ENCODE data around the gene LHPP. TPM values are rescaled to one million over a fixed set of nuclear protein-coding genes. Genes with fewer than 3 reads are reported as not detected.
A peak's percentile ranks its signal among the peaks of the same experiment; 100 is the strongest.

The LHPP gene
- total RNA-seq, 1 donor from 2014 or later: 2.6 TPM

DNA sequence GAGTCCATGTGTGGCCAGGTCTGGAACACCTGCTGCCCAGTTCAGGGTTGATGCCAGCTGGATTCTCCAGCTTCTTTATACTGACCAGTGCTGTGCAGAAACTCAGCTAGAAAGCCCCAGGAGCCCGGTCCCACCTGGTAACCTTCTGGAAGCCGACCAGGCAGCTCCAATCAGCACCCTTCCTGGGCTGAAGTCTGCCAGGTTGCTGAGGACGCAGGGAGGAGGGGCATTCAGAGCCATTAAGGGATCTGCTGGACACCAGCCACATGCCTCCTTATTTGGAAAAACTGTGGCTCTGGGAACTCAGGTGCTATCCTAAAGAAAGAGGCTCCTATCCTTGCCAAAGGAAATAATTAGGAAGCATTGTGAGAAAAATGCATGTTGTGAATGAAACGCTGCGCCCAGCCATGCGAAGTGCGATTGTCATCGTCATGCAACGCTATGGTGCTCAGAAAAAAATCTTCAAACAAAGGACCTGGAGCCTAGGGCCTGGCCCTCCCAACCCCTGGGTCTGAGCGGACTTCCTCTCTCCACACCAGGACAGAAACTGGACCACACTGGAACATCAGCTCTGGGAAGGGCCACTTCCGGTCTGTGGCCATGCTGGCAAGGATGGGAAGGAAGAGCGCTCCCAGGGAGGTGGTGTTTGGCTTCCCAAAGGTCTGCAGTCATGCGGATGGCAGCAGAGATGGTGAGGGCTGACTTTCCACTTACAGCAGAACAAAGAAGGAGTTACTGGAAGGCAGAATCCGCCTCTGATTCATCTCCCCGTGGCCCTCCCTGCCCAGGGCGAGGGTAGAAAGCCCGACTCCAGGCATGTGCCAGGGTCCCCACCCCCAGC is 192.4 kb downstream of the LHPP start:
- DNase-seq (ENCODE audit: low read depth in 2 of 2): peak; percentile 28 to 80

DNA sequence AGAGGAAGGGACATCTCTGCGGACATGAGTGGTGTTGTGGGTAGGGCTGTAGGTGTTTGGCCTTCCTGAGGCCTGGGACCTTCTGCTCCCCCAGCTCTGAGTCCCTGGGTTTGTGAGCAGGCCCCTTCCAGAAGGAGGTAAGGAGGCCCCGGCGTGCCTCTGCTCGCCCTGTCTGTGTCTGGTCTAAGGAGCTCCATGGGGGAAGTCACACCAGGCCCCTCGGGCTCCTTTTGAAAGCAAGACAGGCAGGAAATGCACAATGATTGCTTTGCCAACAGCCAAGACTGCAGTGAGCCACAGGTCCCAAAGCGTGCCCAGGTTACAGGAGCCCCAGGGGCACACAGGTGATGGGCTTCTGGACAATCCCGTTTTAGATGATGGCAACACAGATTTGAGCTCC is 193.1 kb downstream of the LHPP start:
- DNase-seq (ENCODE audit: low read depth in 2 of 2): no peak

- no peak for DNase-seq (ENCODE audit: low read depth in 2 of 2)
These were observed 193.8 kb downstream of the LHPP start for GRCh38 chr10:124655191-124656112.

DNA sequence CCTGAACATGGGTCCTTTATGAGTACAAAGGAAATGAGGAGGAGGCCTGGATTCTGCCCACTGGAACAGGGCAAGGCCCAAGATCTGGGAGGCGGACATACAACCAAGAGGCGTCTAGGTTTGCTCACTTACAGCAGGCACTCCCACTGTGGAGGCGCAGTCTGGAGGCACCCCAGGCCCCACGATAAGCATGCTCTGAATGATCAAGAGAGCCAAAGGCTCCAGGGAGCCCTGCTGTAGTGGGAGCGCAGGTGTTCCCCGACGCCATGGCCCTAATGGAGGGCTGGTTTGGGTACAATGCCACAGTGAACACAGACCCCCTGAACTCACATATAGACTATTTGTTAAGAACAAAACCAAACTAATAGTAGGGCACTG is 194.5 kb downstream of the LHPP start:
- DNase-seq (ENCODE audit: low read depth in 2 of 2): no peak

DNA sequence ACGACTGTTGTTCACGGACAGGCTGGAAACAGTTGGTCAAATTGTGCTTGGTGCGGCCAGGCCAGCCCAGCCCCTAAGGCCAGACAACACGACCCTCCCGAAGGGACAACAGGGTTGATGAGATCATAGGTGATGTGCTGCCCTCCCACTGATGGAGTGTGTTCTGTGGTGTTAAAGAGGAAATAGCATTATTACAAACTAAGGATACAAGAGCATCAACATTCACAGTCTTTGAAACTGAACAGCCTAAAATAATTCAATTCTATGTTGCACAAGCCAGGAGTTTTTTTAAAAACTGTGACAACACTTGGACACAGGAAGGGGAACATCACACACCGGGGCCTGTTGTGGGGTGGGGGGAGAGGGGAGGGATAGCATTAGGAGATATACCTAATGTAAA is 194.9 kb downstream of the LHPP start:
- no peak for DNase-seq (ENCODE audit: low read depth in 2 of 2)

DNA sequence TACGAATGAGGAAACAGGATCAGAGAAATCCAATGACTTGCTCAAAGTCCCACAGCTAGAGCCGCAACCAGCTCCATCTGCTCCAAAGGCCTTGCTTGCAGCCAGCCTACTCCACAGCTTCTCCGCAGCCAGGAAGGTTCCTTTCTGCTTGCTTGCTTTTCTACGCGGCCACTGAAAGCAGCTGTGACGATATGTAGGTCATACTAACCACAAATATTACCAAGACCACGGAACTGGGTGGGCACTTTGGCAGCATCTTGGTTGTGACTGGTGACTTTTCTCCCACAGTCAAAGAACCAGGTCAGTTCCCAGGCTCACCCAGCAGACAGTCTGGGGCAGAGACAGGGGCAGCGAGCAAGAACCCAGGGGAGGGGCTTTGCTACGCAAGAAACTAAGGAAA is 196.2 kb downstream of the LHPP start:
- DNase-seq (ENCODE audit: low read depth in 2 of 2): no peak

- DNase-seq (ENCODE audit: low read depth in 2 of 2): no peak
These were observed 197.1 kb downstream of the LHPP start for GRCh38 chr10:124658591-124659242.

DNA sequence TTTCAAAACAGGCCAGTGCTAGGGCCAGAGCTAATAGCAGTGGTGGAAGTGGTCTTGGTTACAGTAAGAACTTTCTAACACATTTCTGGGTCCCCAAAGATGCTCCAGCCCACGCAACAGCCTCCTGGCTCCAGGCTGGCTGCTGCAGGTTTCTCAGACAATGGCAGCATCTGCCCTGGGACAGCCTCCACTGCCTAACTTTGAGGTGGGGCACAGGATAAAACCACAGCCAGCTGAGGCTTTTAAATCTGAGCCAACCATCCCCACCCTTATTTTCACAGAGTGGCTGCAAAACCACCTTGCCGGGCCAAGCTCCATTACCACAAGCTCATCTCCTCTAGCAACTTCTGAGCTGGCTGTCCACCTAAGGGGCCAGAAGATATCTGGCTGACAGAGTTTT is 197.8 kb downstream of the LHPP start:
- no peak for DNase-seq (ENCODE audit: low read depth in 2 of 2)

GRCh38 chr10:124660404-124661125 is 198.9 kb downstream of the LHPP start:
- no peak for DNase-seq (ENCODE audit: low read depth in 2 of 2)

GRCh38 chr10:124661660-124662180 is 200.1 kb downstream of the LHPP start:
- no peak for DNase-seq (ENCODE audit: low read depth in 2 of 2)

- DNase-seq (ENCODE audit: low read depth in 2 of 2): no peak
These were observed 201.6 kb downstream of the LHPP start for GRCh38 chr10:124663228-124663627.

Other genes with a start within 250 kb of the LHPP start
- 82.5 and 98.1 TPM in 2 replicates for gene OAT, start 42.9 kb upstream of the LHPP start, total RNA-seq
- not detected in 2 replicates for gene NKX1-2, start 11.8 kb upstream of the LHPP start, total RNA-seq

Data from lung microvascular endothelial cell (primary cell).